Neural cell (in vitro differentiated cells): ENCODE results near the gene EDNRA.

Experiments used
- CTCF ChIP-seq: fragments of 450-650 bp; IDR thresholded peaks from 2 replicates; pipeline ENCODE4 v1.5.1; 2014; ENCODE audit warnings: antibody characterized with exemption, mild to moderate bottlenecking, moderate library complexity; ENCODE audit not compliant: poor library complexity, severe bottlenecking
- POLR2AphosphoS5 ChIP-seq: IDR thresholded peaks from 2 replicates; pipeline ENCODE4 v1.6.1; 2012
- RAD21 ChIP-seq: fragments of 450-650 bp; conservative IDR thresholded peaks from 2 replicates; pipeline ENCODE4 v1.6.1; 2014; ENCODE audit warnings: antibody characterized with exemption, mild to moderate bottlenecking, moderate library complexity
- TF ChIP-seq, protein P1 (sequence below): IDR thresholded peaks from 2 replicates; pipeline ENCODE4 v1.6.1; 2012; ENCODE audit warnings: borderline replicate concordance

- no peak for TF ChIP-seq CTCF
- TF ChIP-seq, protein P1, sequence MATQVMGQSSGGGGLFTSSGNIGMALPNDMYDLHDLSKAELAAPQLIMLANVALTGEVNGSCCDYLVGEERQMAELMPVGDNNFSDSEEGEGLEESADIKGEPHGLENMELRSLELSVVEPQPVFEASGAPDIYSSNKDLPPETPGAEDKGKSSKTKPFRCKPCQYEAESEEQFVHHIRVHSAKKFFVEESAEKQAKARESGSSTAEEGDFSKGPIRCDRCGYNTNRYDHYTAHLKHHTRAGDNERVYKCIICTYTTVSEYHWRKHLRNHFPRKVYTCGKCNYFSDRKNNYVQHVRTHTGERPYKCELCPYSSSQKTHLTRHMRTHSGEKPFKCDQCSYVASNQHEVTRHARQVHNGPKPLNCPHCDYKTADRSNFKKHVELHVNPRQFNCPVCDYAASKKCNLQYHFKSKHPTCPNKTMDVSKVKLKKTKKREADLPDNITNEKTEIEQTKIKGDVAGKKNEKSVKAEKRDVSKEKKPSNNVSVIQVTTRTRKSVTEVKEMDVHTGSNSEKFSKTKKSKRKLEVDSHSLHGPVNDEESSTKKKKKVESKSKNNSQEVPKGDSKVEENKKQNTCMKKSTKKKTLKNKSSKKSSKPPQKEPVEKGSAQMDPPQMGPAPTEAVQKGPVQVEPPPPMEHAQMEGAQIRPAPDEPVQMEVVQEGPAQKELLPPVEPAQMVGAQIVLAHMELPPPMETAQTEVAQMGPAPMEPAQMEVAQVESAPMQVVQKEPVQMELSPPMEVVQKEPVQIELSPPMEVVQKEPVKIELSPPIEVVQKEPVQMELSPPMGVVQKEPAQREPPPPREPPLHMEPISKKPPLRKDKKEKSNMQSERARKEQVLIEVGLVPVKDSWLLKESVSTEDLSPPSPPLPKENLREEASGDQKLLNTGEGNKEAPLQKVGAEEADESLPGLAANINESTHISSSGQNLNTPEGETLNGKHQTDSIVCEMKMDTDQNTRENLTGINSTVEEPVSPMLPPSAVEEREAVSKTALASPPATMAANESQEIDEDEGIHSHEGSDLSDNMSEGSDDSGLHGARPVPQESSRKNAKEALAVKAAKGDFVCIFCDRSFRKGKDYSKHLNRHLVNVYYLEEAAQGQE: no peak
- no peak for TF ChIP-seq POLR2AphosphoS5
- TF ChIP-seq RAD21: no peak
Measured at GRCh38 chr4:147578593-147578992, 97.7 kb downstream of the EDNRA start.
